GM19438 (cell line): Measurements from ENCODE around the gene MEGF8.

Experiments
- ATAC-seq: cut with Tn5 transposase; IDR thresholded peaks from one replicate; pipeline ENCODE4 v1.9.1; 2021; ENCODE audit warnings: low read depth; ENCODE audit not compliant: unreplicated experiment

MEGF8 gene

DNA sequence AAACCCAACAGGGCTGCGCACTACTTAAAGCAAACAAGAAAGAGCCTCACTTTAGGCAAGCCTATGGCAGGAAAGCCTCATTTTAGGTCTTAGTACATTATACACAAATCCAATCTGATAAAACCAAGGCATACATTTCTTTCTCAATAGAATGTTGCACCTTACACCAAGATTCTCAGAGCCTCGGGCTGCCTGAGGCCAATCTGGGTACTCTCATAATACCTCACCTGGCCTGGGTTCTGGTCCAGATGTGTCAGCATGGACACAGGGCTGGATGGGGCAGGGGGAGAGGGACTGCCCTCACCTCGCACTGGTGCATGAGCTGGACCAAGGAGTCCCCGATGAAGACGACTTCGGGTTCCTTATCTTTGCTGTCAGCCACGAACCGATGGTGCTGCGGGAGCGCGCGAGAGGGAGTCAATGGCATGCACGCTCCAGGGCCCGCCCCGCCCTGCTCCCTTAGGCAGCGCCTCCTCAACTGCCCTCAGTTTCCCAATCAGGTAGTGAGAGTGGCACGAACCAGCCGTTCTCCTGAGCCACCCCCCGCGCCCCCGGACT lies 23.7 kb upstream of the MEGF8 start, which contains the start of gene PRR19:
TSS of gene PRR19 (plus strand) at position 487 of the 558 bp plus-strand sequence. CDS start 7,453 bp downstream, outside the sequence.
- peak; percentile 17 for ATAC-seq

DNA sequence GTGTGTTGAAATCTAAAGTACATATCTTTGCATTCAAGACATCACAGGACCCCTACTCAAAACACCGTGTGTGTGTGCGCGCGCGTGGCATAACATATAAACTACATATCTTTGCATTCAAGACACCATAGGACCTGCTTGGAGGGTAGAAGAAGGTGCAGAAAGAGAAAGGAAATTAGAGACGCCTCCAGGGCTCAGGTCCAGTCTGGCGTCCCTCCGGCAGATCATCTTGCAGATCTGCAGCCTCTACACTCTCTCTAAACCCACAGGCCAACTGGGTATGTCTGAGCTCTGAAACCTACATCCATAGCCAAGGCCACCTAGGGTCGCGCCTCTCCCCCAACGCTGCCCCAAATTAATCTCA lies 22.4 kb upstream of the MEGF8 start:
- ATAC-seq = no peak

GRCh38 chr19:42303876-42304275 lies 21.6 kb upstream of the MEGF8 start:
- ATAC-seq = no peak

DNA sequence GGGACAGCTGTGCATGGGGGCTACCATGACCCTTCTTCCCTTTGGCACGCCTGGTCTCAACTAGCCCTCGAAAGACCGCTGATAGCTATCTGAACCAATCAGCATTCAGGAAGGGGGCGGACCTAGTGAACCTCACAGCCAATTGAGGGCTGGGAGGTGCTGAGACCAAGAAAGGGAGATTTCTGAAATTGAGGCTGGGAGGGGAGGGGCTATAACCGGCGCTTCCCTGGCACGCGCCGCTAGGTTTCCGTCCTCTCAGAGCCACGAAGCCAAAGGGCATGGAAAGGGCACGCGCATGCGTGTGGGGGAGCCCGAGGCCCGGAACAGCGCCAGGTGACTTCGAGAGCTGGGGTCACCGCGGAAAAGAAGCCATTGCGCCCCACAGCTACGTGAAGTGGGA lies 18.8 kb upstream of the MEGF8 start:
- ATAC-seq = no peak

GRCh38 chr19:42309686-42310085 lies 15.7 kb upstream of the MEGF8 start:
- no peak for ATAC-seq

- ATAC-seq = no peak
Observed at GRCh38 chr19:42311657-42312056, 13.8 kb upstream of the MEGF8 start.

DNA sequence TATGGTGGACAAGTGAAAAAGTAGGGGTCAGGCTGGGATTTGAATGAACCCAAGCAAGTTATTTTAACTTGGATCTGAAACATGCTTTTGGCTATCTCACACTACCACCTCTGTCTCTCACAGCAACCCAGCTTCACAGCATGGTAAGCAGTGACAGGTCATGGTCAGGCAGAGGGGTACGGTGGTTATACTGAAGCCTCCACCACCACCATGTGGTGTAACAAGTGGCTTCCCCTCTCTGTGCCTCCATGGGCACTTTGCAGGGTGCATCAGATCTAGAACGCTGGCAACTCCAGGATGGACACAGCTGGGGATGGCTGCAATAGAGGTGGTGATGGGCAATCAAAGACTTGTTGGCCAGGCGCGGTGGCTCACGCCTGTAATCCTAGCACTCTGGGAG lies 13.1 kb upstream of the MEGF8 start:
- no peak for ATAC-seq

- no peak for ATAC-seq
Observed at GRCh38 chr19:42313096-42313839, 12.2 kb upstream of the MEGF8 start, which contains the start of gene TMEM145. TMEM145 (plus strand) TSS chr19:42313309; CDS start chr19:42313377, 68 bp downstream.

DNA sequence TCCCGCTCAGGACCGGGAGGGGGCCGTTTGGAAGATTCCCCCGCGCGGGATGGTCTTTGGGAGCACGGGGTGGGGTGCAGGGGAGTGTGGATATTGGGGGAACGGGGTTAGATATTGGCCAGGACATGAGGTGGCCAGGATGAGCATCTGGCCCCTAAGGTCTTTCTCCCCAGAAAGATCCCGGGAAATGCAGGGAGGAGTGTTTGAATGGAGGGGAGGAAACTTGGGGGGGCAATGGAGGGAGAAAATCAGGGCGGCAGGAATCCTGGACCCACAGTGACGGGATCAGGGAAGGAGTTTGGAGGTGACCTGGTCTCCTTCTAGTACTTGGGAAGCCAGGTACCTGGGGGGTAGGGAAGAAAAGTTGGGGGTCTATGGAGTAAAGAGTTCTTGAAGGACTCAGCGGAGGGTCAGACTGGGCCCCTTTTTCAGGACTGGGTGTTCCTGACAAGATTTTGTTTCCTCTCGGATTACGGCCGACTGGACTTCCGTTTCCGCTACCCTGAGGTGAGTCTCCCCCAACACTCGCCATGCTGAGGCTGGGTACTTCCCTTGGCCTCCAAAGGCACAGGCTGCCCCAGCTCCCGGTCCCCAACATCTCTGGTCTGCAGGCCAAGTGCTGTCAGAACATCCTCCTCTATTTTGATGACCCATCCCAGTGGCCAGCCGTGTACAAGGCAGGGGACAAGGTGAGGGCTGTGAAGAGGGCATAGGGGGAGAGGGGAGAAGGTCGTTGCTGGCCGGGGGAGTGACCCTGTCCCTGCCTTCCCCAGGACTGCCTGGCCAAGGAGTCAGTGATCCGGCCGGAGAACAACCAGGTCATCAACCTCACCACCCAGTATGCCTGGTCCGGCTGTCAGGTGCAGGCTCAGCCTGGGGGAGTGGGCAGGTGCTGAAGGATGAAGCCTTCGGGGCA lies 11.3 kb upstream of the MEGF8 start:
- ATAC-seq = no peak

GRCh38 chr19:42315024-42315423 lies 10.4 kb upstream of the MEGF8 start:
- no peak for ATAC-seq

GRCh38 chr19:42316223-42317211 lies 8.9 kb upstream of the MEGF8 start:
- no peak for ATAC-seq

DNA sequence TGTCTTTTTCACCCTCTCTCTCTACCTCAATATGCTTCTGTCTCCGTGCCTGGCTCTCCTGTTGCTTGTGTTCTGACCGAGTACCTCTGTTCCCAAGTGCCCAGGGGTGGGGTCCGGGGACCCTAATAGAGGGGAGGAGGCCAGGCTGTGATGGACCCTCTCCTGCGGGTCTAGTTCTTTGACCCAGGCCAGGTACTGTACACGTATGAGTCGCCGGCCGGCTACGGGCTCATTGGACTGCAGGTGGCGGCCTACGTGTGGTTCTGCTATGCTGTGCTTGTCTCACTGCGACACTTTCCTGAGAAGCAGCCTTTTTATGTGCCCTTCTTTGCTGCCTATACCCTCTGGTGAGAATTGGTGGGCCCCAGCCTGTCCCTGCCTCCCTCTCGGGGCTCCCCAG lies 7.9 kb upstream of the MEGF8 start:
- no peak for ATAC-seq

GRCh38 chr19:42322305-42322704 lies 3.1 kb upstream of the MEGF8 start:
- ATAC-seq = no peak

GRCh38 chr19:42323473-42323851 lies 2.0 kb upstream of the MEGF8 start:
- ATAC-seq = no peak

DNA sequence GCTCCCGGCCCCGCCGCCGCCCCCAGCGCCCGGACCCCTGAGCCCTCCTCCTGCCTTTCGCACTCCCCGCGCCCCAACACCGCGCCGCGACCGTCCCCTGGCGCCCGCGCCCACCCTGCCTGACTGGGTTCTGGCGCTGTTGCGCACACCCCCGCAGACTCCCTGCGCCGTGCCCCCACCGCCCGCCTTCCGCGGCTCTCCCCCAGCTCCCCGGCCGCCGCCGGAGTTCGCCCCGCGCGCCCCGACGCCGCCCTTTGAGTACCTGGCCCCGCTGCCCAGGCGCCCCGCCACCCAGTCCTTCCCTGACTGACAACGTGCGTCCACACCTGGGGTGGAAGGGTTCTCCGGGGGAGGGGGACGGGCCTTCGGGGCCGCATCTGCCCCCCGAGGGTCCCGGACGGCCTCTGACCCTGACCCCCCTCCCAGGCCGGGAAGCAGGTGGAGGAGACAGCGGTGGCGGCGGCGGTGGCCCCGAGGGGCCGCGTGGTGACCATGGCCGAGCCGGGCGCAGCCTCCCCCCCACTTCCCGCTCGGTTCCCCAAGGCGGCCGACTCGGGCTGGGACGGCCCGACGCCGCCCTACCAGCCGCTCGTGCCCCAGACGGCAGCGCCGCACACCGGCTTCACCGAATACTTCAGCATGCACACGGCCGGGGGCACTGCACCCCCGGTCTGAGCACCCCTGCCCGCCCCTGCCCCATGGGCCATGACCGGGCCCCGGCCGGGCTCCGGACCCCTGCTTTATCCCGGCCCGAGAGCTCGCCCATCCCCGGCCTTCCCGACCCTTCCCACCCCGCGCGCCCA lies 1.4 kb upstream of the MEGF8 start:
- no peak for ATAC-seq

GRCh38 chr19:42324655-42325307 lies 654 bp upstream of the MEGF8 start:
- ATAC-seq = no peak

DNA sequence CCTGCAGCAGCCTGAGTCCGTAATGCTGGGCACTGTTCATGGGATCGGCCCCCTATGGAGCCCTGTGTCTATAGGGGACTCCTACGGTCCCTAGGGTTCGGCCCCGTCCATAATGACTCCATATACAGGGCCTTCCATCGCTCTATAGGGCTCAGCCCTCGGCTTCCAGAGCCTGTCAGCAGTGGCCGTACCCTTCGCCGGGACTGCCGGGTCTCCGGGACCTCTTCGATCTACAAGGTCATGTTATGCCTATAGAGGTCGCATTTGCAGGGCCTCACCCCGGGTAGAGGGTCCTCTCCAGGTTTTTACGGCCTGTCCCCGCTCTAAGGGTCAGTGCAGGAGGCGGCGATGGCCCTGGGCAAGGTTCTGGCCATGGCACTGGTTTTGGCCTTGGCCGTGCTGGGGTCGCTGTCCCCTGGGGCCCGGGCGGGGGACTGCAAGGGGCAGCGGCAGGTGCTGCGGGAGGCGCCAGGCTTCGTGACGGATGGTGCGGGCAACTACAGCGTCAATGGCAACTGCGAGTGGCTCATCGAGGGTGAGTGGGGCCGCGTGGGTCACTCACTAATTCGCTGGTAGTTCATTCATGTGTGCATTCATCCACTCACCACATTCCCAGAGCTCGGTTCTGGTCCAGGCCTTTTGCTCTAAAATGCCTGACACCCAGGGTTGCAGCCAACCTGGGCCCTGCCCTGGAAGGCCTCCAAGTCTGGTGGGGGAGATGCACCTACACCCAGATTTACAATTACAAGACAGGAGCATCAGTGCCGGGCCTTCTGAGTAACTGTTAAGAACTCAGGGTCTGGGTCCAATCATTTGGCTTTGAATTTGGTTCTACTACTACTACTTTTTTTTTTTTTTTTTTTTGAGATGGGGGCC lies 699 bp downstream of the MEGF8 start:
- peak; percentile 6 for ATAC-seq

- ATAC-seq = no peak
Observed at GRCh38 chr19:42326969-42327368, 1.5 kb downstream of the MEGF8 start.
